ENCODE data around the gene ANKRD40CL.

GRCh38 chr17:50813583-50813982, 46.3 kb upstream of the ANKRD40CL start:
- TF ChIP-seq, protein P1, sequence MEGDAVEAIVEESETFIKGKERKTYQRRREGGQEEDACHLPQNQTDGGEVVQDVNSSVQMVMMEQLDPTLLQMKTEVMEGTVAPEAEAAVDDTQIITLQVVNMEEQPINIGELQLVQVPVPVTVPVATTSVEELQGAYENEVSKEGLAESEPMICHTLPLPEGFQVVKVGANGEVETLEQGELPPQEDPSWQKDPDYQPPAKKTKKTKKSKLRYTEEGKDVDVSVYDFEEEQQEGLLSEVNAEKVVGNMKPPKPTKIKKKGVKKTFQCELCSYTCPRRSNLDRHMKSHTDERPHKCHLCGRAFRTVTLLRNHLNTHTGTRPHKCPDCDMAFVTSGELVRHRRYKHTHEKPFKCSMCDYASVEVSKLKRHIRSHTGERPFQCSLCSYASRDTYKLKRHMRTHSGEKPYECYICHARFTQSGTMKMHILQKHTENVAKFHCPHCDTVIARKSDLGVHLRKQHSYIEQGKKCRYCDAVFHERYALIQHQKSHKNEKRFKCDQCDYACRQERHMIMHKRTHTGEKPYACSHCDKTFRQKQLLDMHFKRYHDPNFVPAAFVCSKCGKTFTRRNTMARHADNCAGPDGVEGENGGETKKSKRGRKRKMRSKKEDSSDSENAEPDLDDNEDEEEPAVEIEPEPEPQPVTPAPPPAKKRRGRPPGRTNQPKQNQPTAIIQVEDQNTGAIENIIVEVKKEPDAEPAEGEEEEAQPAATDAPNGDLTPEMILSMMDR (IDR thresholded peaks at IDR 0.05): no peak
- TF ChIP-seq, protein P2, sequence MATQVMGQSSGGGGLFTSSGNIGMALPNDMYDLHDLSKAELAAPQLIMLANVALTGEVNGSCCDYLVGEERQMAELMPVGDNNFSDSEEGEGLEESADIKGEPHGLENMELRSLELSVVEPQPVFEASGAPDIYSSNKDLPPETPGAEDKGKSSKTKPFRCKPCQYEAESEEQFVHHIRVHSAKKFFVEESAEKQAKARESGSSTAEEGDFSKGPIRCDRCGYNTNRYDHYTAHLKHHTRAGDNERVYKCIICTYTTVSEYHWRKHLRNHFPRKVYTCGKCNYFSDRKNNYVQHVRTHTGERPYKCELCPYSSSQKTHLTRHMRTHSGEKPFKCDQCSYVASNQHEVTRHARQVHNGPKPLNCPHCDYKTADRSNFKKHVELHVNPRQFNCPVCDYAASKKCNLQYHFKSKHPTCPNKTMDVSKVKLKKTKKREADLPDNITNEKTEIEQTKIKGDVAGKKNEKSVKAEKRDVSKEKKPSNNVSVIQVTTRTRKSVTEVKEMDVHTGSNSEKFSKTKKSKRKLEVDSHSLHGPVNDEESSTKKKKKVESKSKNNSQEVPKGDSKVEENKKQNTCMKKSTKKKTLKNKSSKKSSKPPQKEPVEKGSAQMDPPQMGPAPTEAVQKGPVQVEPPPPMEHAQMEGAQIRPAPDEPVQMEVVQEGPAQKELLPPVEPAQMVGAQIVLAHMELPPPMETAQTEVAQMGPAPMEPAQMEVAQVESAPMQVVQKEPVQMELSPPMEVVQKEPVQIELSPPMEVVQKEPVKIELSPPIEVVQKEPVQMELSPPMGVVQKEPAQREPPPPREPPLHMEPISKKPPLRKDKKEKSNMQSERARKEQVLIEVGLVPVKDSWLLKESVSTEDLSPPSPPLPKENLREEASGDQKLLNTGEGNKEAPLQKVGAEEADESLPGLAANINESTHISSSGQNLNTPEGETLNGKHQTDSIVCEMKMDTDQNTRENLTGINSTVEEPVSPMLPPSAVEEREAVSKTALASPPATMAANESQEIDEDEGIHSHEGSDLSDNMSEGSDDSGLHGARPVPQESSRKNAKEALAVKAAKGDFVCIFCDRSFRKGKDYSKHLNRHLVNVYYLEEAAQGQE (IDR thresholded peaks at IDR 0.05; ENCODE audit: insufficient read depth in 1 of 2, low read depth in 2 of 2, low read length in 1 of 2): no peak
- TF ChIP-seq POLR2AphosphoS5 (IDR thresholded peaks at IDR 0.05; ENCODE audit: low read depth, low read length): no peak

Data from Panc1 (cell line).